ENCODE measurements around the gene CCDC40. TPM values are rescaled to one million over a fixed set of nuclear protein-coding genes. Genes with fewer than 3 reads are reported as not detected.
A peak's percentile ranks its signal among the peaks of the same experiment; 100 is the strongest.

The CCDC40 gene
- total RNA-seq, 2 donors from 2014 or later, result 21.7 to 38.9 TPM

GRCh38 chr17:79997011-79997660 lies 39.3 kb upstream of the CCDC40 start:
- Histone ChIP-seq H3K4me3 (ENCODE audit: low read length) (no peak overlapping the region), H3K27ac (ENCODE audit: low read depth, low read length) (peak overlapping the region; percentile 9)
- WGBS, 2 experiments (ENCODE audit: insufficient coverage in 1 of 2, insufficient read length in 1 of 2), result 88 to 92% methylated on average over 14 to 15 of the region's 15 CpGs

GRCh38 chr17:80000136-80000535 lies 36.3 kb upstream of the CCDC40 start:
- Mint-ChIP-seq H3K36me3 (ENCODE audit: low read depth) (peaks cover 64% of the 10 kb centered on the region), H3K27ac (no peak overlapping the region), H3K4me1 (peaks cover 6% of the 10 kb centered on the region), H3K4me3 (no peak overlapping the region), H3K9me3 (peaks cover 8% of the 10 kb centered on the region), H3K27me3 (ENCODE audit: insufficient read depth) (no peaks in the 10 kb centered on the region)
- no peak for TF ChIP-seq CTCF (conservative IDR thresholded peaks at IDR 0.05)
- Histone ChIP-seq H3K4me1 (ENCODE audit: control insufficient read depth, insufficient read depth, low read length) (peaks cover 9% of the 10 kb centered on the region), H3K9me3 (ENCODE audit: control insufficient read depth, low read length) (peaks cover 6% of the 10 kb centered on the region), H3K36me3 (ENCODE audit: control insufficient read depth, insufficient read depth, low read length) (peaks cover 18% of the 10 kb centered on the region), H3K4me3 (ENCODE audit: low read length) (no peak overlapping the region), H3K9ac (ENCODE audit: extremely low read depth, low read length, poor library complexity, severe bottlenecking) (no peak overlapping the region), H3K27ac (ENCODE audit: low read depth, low read length) (no peak overlapping the region), H3K27me3 (ENCODE audit: control insufficient read depth, insufficient read depth, low read length, poor library complexity, severe bottlenecking) (no peaks in the 10 kb centered on the region)
- DNase-seq, result no peak
- 95 to 98% methylated on average over 7 of the region's 7 CpGs for WGBS, 2 experiments (ENCODE audit: insufficient coverage in 1 of 2, insufficient read length in 1 of 2)

More at GRCh38 chr17:79997011-79997660, 39.3 kb upstream of the CCDC40 start:
- peaks cover 47% of the 10 kb centered on the region for H3K36me3 Mint-ChIP-seq (ENCODE audit: low read depth)
- no peak overlapping the region for H3K27ac Mint-ChIP-seq
- Histone ChIP-seq H3K9ac (ENCODE audit: extremely low read depth, low read length, poor library complexity, severe bottlenecking) (no peak overlapping the region), H3K27me3 (ENCODE audit: control insufficient read depth, insufficient read depth, low read length, poor library complexity, severe bottlenecking) (no peaks in the 10 kb centered on the region), H3K4me1 (ENCODE audit: control insufficient read depth, insufficient read depth, low read length) (peaks cover 7% of the 10 kb centered on the region), H3K36me3 (ENCODE audit: control insufficient read depth, insufficient read depth, low read length) (peaks cover 13% of the 10 kb centered on the region), H3K9me3 (ENCODE audit: control insufficient read depth, low read length) (peaks cover 6% of the 10 kb centered on the region)
- no peak for DNase-seq
- peaks cover 16% of the 10 kb centered on the region for H3K4me1 Mint-ChIP-seq
- TF ChIP-seq CTCF (conservative IDR thresholded peaks at IDR 0.05), result no peak
- no peaks in the 10 kb centered on the region for H3K27me3 Mint-ChIP-seq (ENCODE audit: insufficient read depth)
- peaks cover 8% of the 10 kb centered on the region for H3K9me3 Mint-ChIP-seq
- no peak overlapping the region for H3K4me3 Mint-ChIP-seq

GRCh38 chr17:80000981-80001775 lies 35.3 kb upstream of the CCDC40 start:
- 94% methylated on average over 13 to 29 of the region's 29 CpGs for WGBS, 2 experiments (ENCODE audit: insufficient coverage in 1 of 2, insufficient read length in 1 of 2)
- peaks cover 9% of the 10 kb centered on the region for H3K4me1 ChIP-seq (ENCODE audit: control insufficient read depth, insufficient read depth, low read length)
- Mint-ChIP-seq H3K9me3 (peaks cover 8% of the 10 kb centered on the region), H3K36me3 (ENCODE audit: low read depth) (peaks cover 56% of the 10 kb centered on the region), H3K27ac (no peak overlapping the region), H3K4me1 (peaks cover 9% of the 10 kb centered on the region), H3K27me3 (ENCODE audit: insufficient read depth) (no peaks in the 10 kb centered on the region), H3K4me3 (no peak overlapping the region)
- DNase-seq, result no peak
- peaks cover 6% of the 10 kb centered on the region for H3K9me3 ChIP-seq (ENCODE audit: control insufficient read depth, low read length)
- H3K36me3 ChIP-seq (ENCODE audit: control insufficient read depth, insufficient read depth, low read length), result peaks cover 18% of the 10 kb centered on the region
- no peak overlapping the region for H3K27ac ChIP-seq (ENCODE audit: low read depth, low read length)
- no peak overlapping the region for H3K4me3 ChIP-seq (ENCODE audit: low read length)
- TF ChIP-seq CTCF (conservative IDR thresholded peaks at IDR 0.05), result no peak
- H3K9ac ChIP-seq (ENCODE audit: extremely low read depth, low read length, poor library complexity, severe bottlenecking), result no peak overlapping the region
- H3K27me3 ChIP-seq (ENCODE audit: control insufficient read depth, insufficient read depth, low read length, poor library complexity, severe bottlenecking), result no peaks in the 10 kb centered on the region

Data from endodermal cell (in vitro differentiated cells).